Stimulated activated CD4-positive, alpha-beta T cell treated with anti-CD3 and anti-CD28 coated beads, Interleukin-4, amount 100 ng/mL, for 4 hours (primary cell): Measurements from ENCODE around the gene PPARD.

ENCODE experiments used
- DNase-seq, 2 experiments: peaks; one replicate each; pipeline ENCODE4 v3.0.0-alpha.2; 2020

The PPARD gene

GRCh38 chr6:35474942-35475570 lies 132.7 kb downstream of the PPARD start:
- no peak for DNase-seq

- DNase-seq: no peak
Measured at GRCh38 chr6:35475573-35475972, 133.2 kb downstream of the PPARD start.

DNA sequence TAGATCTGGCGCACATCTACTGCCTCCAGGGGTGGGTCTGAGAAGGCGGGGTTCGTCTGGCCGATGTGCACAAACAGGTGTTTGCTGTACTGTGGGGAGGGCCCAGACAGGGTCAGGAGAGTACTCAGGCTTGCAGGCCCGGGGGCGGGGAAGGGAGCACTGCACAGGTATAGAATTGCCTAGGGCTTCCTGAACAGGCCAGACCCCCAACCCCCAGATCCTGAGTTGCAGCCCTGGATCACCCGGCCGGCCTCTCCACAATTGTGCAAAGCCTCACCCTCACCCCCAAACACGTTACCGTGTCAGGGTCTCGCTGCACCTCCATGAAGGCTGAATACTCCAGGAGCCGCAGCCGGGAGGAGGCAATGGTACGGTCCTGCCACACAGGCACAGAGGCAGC lies 133.6 kb downstream of the PPARD start:
- DNase-seq: no peak

- DNase-seq: no peak
Measured at GRCh38 chr6:35477028-35477427, 134.7 kb downstream of the PPARD start.
